ENCODE measurements around the gene TET3. TPM values are rescaled to one million over a fixed set of nuclear protein-coding genes. Genes with fewer than 3 reads are reported as not detected.

The TET3 gene
- total and polyA plus RNA-seq, 2 donors (not counting 3 experiments of a cell fraction or from before 2014, with no cell fraction given), result 3.4 to 15.6 TPM

- Histone ChIP-seq H3K9me3 (replicated peaks; ENCODE audit: control insufficient read depth, insufficient read depth, low read length) (no peaks in the 10 kb centered on the region), H3K27ac (ENCODE audit: insufficient read depth, low read depth, low read length) (no peak overlapping the region), H4K20me1 (replicated peaks; ENCODE audit: control insufficient read depth, extremely low read depth, insufficient read depth, low read length) (peaks cover 2% of the 10 kb centered on the region), H3K9ac (replicated peaks; ENCODE audit: extremely low read depth, insufficient read depth, low read length) (no peak overlapping the region), H2AFZ (ENCODE audit: low read depth, low read length) (no peak overlapping the region), H3K4me2 (ENCODE audit: insufficient read depth, low read length) (no peak overlapping the region), H3K4me3 (replicated peaks in 1 of 3; ENCODE audit: insufficient read depth in 1 of 3, low read depth in 1 of 3, low read length in 3 of 3) (no peak overlapping the region), H3K79me2 (ENCODE audit: control insufficient read depth, insufficient read depth, low read length) (peaks cover 20% of the 10 kb centered on the region), H3K27me3 (ENCODE audit: control insufficient read depth in 2 of 2, insufficient read depth in 2 of 2, low read length in 2 of 2) (no peaks in the 10 kb centered on the region), H3K9me1 (replicated peaks; ENCODE audit: control insufficient read depth, extremely low read depth, insufficient read depth, low read length) (no peaks in the 10 kb centered on the region), H3K4me1 (ENCODE audit: control insufficient read depth, extremely low read depth, insufficient read depth, low read length) (peaks cover 9% of the 10 kb centered on the region), H3K36me3 (ENCODE audit: control insufficient read depth in 2 of 2, extremely low read depth in 1 of 2, insufficient read depth in 2 of 2, low read length in 2 of 2) (no peaks in the 10 kb centered on the region)
- no peak for TF ChIP-seq JUN (IDR thresholded peaks at IDR 0.05; ENCODE audit: borderline replicate concordance, insufficient read depth, insufficient read length, low read depth)
- TF ChIP-seq POLR2A (IDR thresholded peaks at IDR 0.05; ENCODE audit: low read depth, low read length), result no peak
- no peak for TF ChIP-seq MYC (IDR thresholded peaks at IDR 0.05; ENCODE audit: low read depth, low read length)
- TF ChIP-seq CTCF (IDR thresholded peaks at IDR 0.05; ENCODE audit: extremely low read depth in 1 of 2, insufficient read depth in 1 of 2, low read depth in 1 of 2, low read length in 2 of 2), result no peak
- no peak for TF ChIP-seq POLR2AphosphoS5 (IDR thresholded peaks at IDR 0.05; ENCODE audit: insufficient read depth, low read depth, low read length)
- no peak for TF ChIP-seq FOS (IDR thresholded peaks at IDR 0.05; ENCODE audit: borderline replicate concordance, insufficient read depth, low read length)
- no peak for TF ChIP-seq EZH2 (IDR thresholded peaks at IDR 0.05; ENCODE audit: borderline replicate concordance, low read depth, low read length, severe bottlenecking)
- no peak for TF ChIP-seq GATA2 (IDR thresholded peaks at IDR 0.05; ENCODE audit: insufficient read depth, insufficient read length, low read depth, low read length)
- TF ChIP-seq MAX (IDR thresholded peaks at IDR 0.05; ENCODE audit: insufficient read depth, insufficient read length), result no peak
- no peak for DNase-seq (ENCODE audit: low read depth, low spot score)
- intact Hi-C loops (cut with micrococcal nuclease) (no loop called here), dilution Hi-C loops (cut with MboI; ENCODE audit: extremely low pct_ligation_motif_present, low sequenced_read_pairs) (no loop called here)
- no TSS peak for BruUV-seq (replicated peaks)
- no peak for FAIRE-seq
- CTCF ChIA-PET, result no interaction called here
- POLR2A ChIA-PET, result no interaction called here
These were observed 13.7 kb downstream of the TET3 start for GRCh38 chr2:73998451-73998850.

All from endothelial cell of umbilical vein (primary cell).